K562 (cell line): ENCODE measurements around the gene APBA2.

Source experiments
- CTCF ChIP-seq, 3 experiments: IDR thresholded peaks in 2 of 3; conservative IDR thresholded peaks in 1 of 3; 2 replicates each; pipeline ENCODE4 v1.5.1; 2011 to 2012; ENCODE audit warnings: low read length in 3 of 3, mild to moderate bottlenecking in 3 of 3, control low read depth in 2 of 3, improper control_type of control experiment in 1 of 3, inconsistent platforms in 1 of 3, low read depth in 1 of 3, mixed read lengths in 1 of 3, moderate library complexity in 1 of 3; ENCODE audit not compliant: insufficient read depth in 2 of 3
- ZNF263 ChIP-seq: sonication (generic); formaldehyde crosslinking; IDR thresholded peaks from 2 replicates; pipeline ENCODE4 v1.8.0; 2022; ENCODE audit warnings: mild to moderate bottlenecking, missing genetic modification reagents, borderline replicate concordance
- ZNF76 ChIP-seq: fragments of 250-450 bp; sonication (Bioruptor Pico); IDR thresholded peaks from 2 replicates; pipeline ENCODE4 v1.4.0; 2020; ENCODE audit warnings: mild to moderate bottlenecking, moderate library complexity, borderline replicate concordance

- no peak for TF ChIP-seq CTCF (IDR thresholded peaks at IDR 0.05 in 2 of 3, conservative IDR thresholded peaks at IDR 0.05 in 1 of 3; ENCODE audit: insufficient read depth in 2 of 3, low read depth in 1 of 3, low read length in 3 of 3)
- no peak for TF ChIP-seq ZNF76
- TF ChIP-seq ZNF263 (CRISPR knock-in tag), result no peak
These were observed 252.5 kb downstream of the APBA2 start for GRCh38 chr15:29138260-29138659.
